ENCODE measurements around the gene DARS2.
"Not testable (repeated sequence)": the region's sequence is repeated elsewhere in the genome, so short reads cannot be mapped to it uniquely, and the experiment has no call there.

The DARS2 gene

GRCh38 chr1:173878251-173878650 is 53.8 kb downstream of the DARS2 start:
- Histone ChIP-seq H2AFZ (ENCODE audit: low read length) (no peak overlapping the region), H3K79me2 (ENCODE audit: insufficient read depth, low read length) (peaks cover 10% of the 10 kb centered on the region), H3K9me3 (ENCODE audit: insufficient read depth, low read depth, low read length) (no peaks in the 10 kb centered on the region), H3F3A (ENCODE audit: low read depth) (no peaks in the 10 kb centered on the region), H3K4me2 (ENCODE audit: low read depth, low read length, poor library complexity, severe bottlenecking) (no peak overlapping the region), H3K9me2 (replicated peaks; ENCODE audit: low read depth, low read length) (no peaks in the 10 kb centered on the region), H3K36me3 (ENCODE audit: insufficient read depth, low read length) (no peaks in the 10 kb centered on the region), H3K4me1 (ENCODE audit: insufficient read depth, low read length, poor library complexity, severe bottlenecking) (peaks cover 6% of the 10 kb centered on the region), H3K27me3 (ENCODE audit: insufficient read depth, low read length, poor library complexity, severe bottlenecking) (no peaks in the 10 kb centered on the region), H3K9ac (ENCODE audit: low read depth, low read length, poor library complexity, severe bottlenecking) (no peak overlapping the region), H3K4me3 (ENCODE audit: low read length, poor library complexity, severe bottlenecking) (no peak overlapping the region), H4K20me1 (ENCODE audit: insufficient read depth, low read length, poor library complexity, severe bottlenecking) (no peaks in the 10 kb centered on the region)
- TF ChIP-seq CTCF (conservative IDR thresholded peaks at IDR 0.05; ENCODE audit: low read length) = no peak
- TF ChIP-seq EZH2phosphoT487 (IDR thresholded peaks at IDR 0.05; ENCODE audit: borderline replicate concordance) = no peak

GRCh38 chr1:173881117-173881516 is 56.6 kb downstream of the DARS2 start:
- not testable (repeated sequence) for H3K4me1 ChIP-seq (ENCODE audit: insufficient read depth, low read length, poor library complexity, severe bottlenecking); H3K27me3 ChIP-seq (ENCODE audit: insufficient read depth, low read length, poor library complexity, severe bottlenecking); H3K36me3 ChIP-seq (ENCODE audit: insufficient read depth, low read length); H2AFZ ChIP-seq (ENCODE audit: low read length); H3K9me2 ChIP-seq (replicated peaks; ENCODE audit: low read depth, low read length); H3K79me2 ChIP-seq (ENCODE audit: insufficient read depth, low read length); H3K9ac ChIP-seq (ENCODE audit: low read depth, low read length, poor library complexity, severe bottlenecking); H3K4me3 ChIP-seq (ENCODE audit: low read length, poor library complexity, severe bottlenecking); H3K4me2 ChIP-seq (ENCODE audit: low read depth, low read length, poor library complexity, severe bottlenecking); H4K20me1 ChIP-seq (ENCODE audit: insufficient read depth, low read length, poor library complexity, severe bottlenecking); H3F3A ChIP-seq (ENCODE audit: low read depth); H3K9me3 ChIP-seq (ENCODE audit: insufficient read depth, low read depth, low read length)

GRCh38 chr1:173884701-173885100 is 60.2 kb downstream of the DARS2 start:
- Histone ChIP-seq H3K9me2 (replicated peaks; ENCODE audit: low read depth, low read length) (no peaks in the 10 kb centered on the region), H3K9me3 (ENCODE audit: insufficient read depth, low read depth, low read length) (no peaks in the 10 kb centered on the region), H3F3A (ENCODE audit: low read depth) (no peaks in the 10 kb centered on the region), H2AFZ (ENCODE audit: low read length) (no peak overlapping the region), H3K9ac (ENCODE audit: low read depth, low read length, poor library complexity, severe bottlenecking) (no peak overlapping the region), H3K4me2 (ENCODE audit: low read depth, low read length, poor library complexity, severe bottlenecking) (no peak overlapping the region), H3K79me2 (ENCODE audit: insufficient read depth, low read length) (no peaks in the 10 kb centered on the region), H3K27me3 (ENCODE audit: insufficient read depth, low read length, poor library complexity, severe bottlenecking) (no peaks in the 10 kb centered on the region), H3K4me1 (ENCODE audit: insufficient read depth, low read length, poor library complexity, severe bottlenecking) (peaks cover 19% of the 10 kb centered on the region), H4K20me1 (ENCODE audit: insufficient read depth, low read length, poor library complexity, severe bottlenecking) (no peaks in the 10 kb centered on the region), H3K36me3 (ENCODE audit: insufficient read depth, low read length) (peaks cover 12% of the 10 kb centered on the region; the same call in 1 of the 2 replicates), H3K4me3 (ENCODE audit: low read length, poor library complexity, severe bottlenecking) (no peak overlapping the region)
- TF ChIP-seq CTCF (conservative IDR thresholded peaks at IDR 0.05; ENCODE audit: low read length) (no peak), EZH2phosphoT487 (IDR thresholded peaks at IDR 0.05; ENCODE audit: borderline replicate concordance) (no peak)

Data from Loucy (cell line).